ENCODE data around the gene TOM1L2.

Gene TOM1L2

GRCh38 chr17:17835415-17836249 lies 136.6 kb downstream of the TOM1L2 start:
- H3K9me3 ChIP-seq (ENCODE audit: control insufficient read depth, low read length), result no peaks in the 10 kb centered on the region
- H3K36me3 ChIP-seq (ENCODE audit: control insufficient read depth, insufficient read depth, low read length), result no peaks in the 10 kb centered on the region
- no peak for DNase-seq
- H3K27me3 ChIP-seq (replicated peaks; ENCODE audit: control insufficient read depth, insufficient read depth, low read length, poor library complexity, severe bottlenecking), result no peaks in the 10 kb centered on the region
- peak overlapping the region; percentile 77 for H3K4me3 ChIP-seq (ENCODE audit: insufficient read depth, low read depth, low read length, poor library complexity, severe bottlenecking)
- H3K4me1 ChIP-seq (ENCODE audit: control insufficient read depth, insufficient read depth, low read length, poor library complexity, severe bottlenecking), result peaks cover 28% of the 10 kb centered on the region
- peak overlapping the region; percentile 96 for H3K27ac ChIP-seq (ENCODE audit: insufficient read depth, low read length, poor library complexity, severe bottlenecking)

GRCh38 chr17:17834974-17835373 lies 137.2 kb downstream of the TOM1L2 start:
- H3K4me1 ChIP-seq (ENCODE audit: control insufficient read depth, insufficient read depth, low read length, poor library complexity, severe bottlenecking), result peaks cover 28% of the 10 kb centered on the region
- peak overlapping the region; percentile 40 for H3K27ac ChIP-seq (ENCODE audit: insufficient read depth, low read length, poor library complexity, severe bottlenecking)
- no peaks in the 10 kb centered on the region for H3K27me3 ChIP-seq (replicated peaks; ENCODE audit: control insufficient read depth, insufficient read depth, low read length, poor library complexity, severe bottlenecking)
- H3K4me3 ChIP-seq (ENCODE audit: insufficient read depth, low read depth, low read length, poor library complexity, severe bottlenecking), result no peak overlapping the region
- no peak for DNase-seq
- no peaks in the 10 kb centered on the region for H3K36me3 ChIP-seq (ENCODE audit: control insufficient read depth, insufficient read depth, low read length)
- no peaks in the 10 kb centered on the region for H3K9me3 ChIP-seq (ENCODE audit: control insufficient read depth, low read length)

- H3K9me3 ChIP-seq (ENCODE audit: control insufficient read depth, low read length), result no peaks in the 10 kb centered on the region
- DNase-seq, result no peak
- no peaks in the 10 kb centered on the region for H3K27me3 ChIP-seq (replicated peaks; ENCODE audit: control insufficient read depth, insufficient read depth, low read length, poor library complexity, severe bottlenecking)
- H3K36me3 ChIP-seq (ENCODE audit: control insufficient read depth, insufficient read depth, low read length), result no peaks in the 10 kb centered on the region
- no peak overlapping the region for H3K4me3 ChIP-seq (ENCODE audit: insufficient read depth, low read depth, low read length, poor library complexity, severe bottlenecking)
- H3K4me1 ChIP-seq (ENCODE audit: control insufficient read depth, insufficient read depth, low read length, poor library complexity, severe bottlenecking), result peaks cover 22% of the 10 kb centered on the region
- peak overlapping the region; percentile 40 for H3K27ac ChIP-seq (ENCODE audit: insufficient read depth, low read length, poor library complexity, severe bottlenecking)
Measured at GRCh38 chr17:17833658-17834357, 138.4 kb downstream of the TOM1L2 start.

- H3K4me3 ChIP-seq (ENCODE audit: insufficient read depth, low read depth, low read length, poor library complexity, severe bottlenecking), result no peak overlapping the region
- peaks cover 33% of the 10 kb centered on the region for H3K4me1 ChIP-seq (ENCODE audit: control insufficient read depth, insufficient read depth, low read length, poor library complexity, severe bottlenecking)
- no peaks in the 10 kb centered on the region for H3K36me3 ChIP-seq (ENCODE audit: control insufficient read depth, insufficient read depth, low read length)
- H3K27me3 ChIP-seq (replicated peaks; ENCODE audit: control insufficient read depth, insufficient read depth, low read length, poor library complexity, severe bottlenecking), result no peaks in the 10 kb centered on the region
- no peak for DNase-seq
- no peak overlapping the region for H3K27ac ChIP-seq (ENCODE audit: insufficient read depth, low read length, poor library complexity, severe bottlenecking)
- no peaks in the 10 kb centered on the region for H3K9me3 ChIP-seq (ENCODE audit: control insufficient read depth, low read length)
Measured at GRCh38 chr17:17832032-17832363, 140.2 kb downstream of the TOM1L2 start.

GRCh38 chr17:17831208-17832031 lies 140.8 kb downstream of the TOM1L2 start:
- Histone ChIP-seq H3K27me3 (replicated peaks; ENCODE audit: control insufficient read depth, insufficient read depth, low read length, poor library complexity, severe bottlenecking) (no peaks in the 10 kb centered on the region), H3K36me3 (ENCODE audit: control insufficient read depth, insufficient read depth, low read length) (no peaks in the 10 kb centered on the region), H3K4me3 (ENCODE audit: insufficient read depth, low read depth, low read length, poor library complexity, severe bottlenecking) (no peak overlapping the region), H3K27ac (ENCODE audit: insufficient read depth, low read length, poor library complexity, severe bottlenecking) (no peak overlapping the region), H3K9me3 (ENCODE audit: control insufficient read depth, low read length) (no peaks in the 10 kb centered on the region), H3K4me1 (ENCODE audit: control insufficient read depth, insufficient read depth, low read length, poor library complexity, severe bottlenecking) (peaks cover 39% of the 10 kb centered on the region)
- DNase-seq, result no peak

- Histone ChIP-seq H3K27ac (ENCODE audit: insufficient read depth, low read length, poor library complexity, severe bottlenecking) (no peak overlapping the region), H3K4me3 (ENCODE audit: insufficient read depth, low read depth, low read length, poor library complexity, severe bottlenecking) (no peak overlapping the region), H3K4me1 (ENCODE audit: control insufficient read depth, insufficient read depth, low read length, poor library complexity, severe bottlenecking) (peaks cover 43% of the 10 kb centered on the region), H3K27me3 (replicated peaks; ENCODE audit: control insufficient read depth, insufficient read depth, low read length, poor library complexity, severe bottlenecking) (no peaks in the 10 kb centered on the region), H3K36me3 (ENCODE audit: control insufficient read depth, insufficient read depth, low read length) (no peaks in the 10 kb centered on the region), H3K9me3 (ENCODE audit: control insufficient read depth, low read length) (no peaks in the 10 kb centered on the region)
- DNase-seq, result no peak
Measured at GRCh38 chr17:17830740-17831207, 141.4 kb downstream of the TOM1L2 start.

- H3K36me3 ChIP-seq (ENCODE audit: control insufficient read depth, insufficient read depth, low read length), result no peaks in the 10 kb centered on the region
Measured at GRCh38 chr17:17830269-17830567, 142.0 kb downstream of the TOM1L2 start.

GRCh38 chr17:17827826-17828621 lies 144.2 kb downstream of the TOM1L2 start:
- Histone ChIP-seq H3K36me3 (ENCODE audit: control insufficient read depth, insufficient read depth, low read length) (no peaks in the 10 kb centered on the region), H3K27me3 (replicated peaks; ENCODE audit: control insufficient read depth, insufficient read depth, low read length, poor library complexity, severe bottlenecking) (no peaks in the 10 kb centered on the region), H3K9me3 (ENCODE audit: control insufficient read depth, low read length) (no peaks in the 10 kb centered on the region), H3K27ac (ENCODE audit: insufficient read depth, low read length, poor library complexity, severe bottlenecking) (no peak overlapping the region), H3K4me1 (ENCODE audit: control insufficient read depth, insufficient read depth, low read length, poor library complexity, severe bottlenecking) (peaks cover 45% of the 10 kb centered on the region), H3K4me3 (ENCODE audit: insufficient read depth, low read depth, low read length, poor library complexity, severe bottlenecking) (no peak overlapping the region)
- no peak for DNase-seq

More at GRCh38 chr17:17830269-17830567, 142.0 kb downstream of the TOM1L2 start:
- H3K9me3 ChIP-seq (ENCODE audit: control insufficient read depth, low read length), result no peaks in the 10 kb centered on the region
- H3K27me3 ChIP-seq (replicated peaks; ENCODE audit: control insufficient read depth, insufficient read depth, low read length, poor library complexity, severe bottlenecking), result no peaks in the 10 kb centered on the region
- no peak for DNase-seq
- peaks cover 42% of the 10 kb centered on the region for H3K4me1 ChIP-seq (ENCODE audit: control insufficient read depth, insufficient read depth, low read length, poor library complexity, severe bottlenecking)
- no peak overlapping the region for H3K4me3 ChIP-seq (ENCODE audit: insufficient read depth, low read depth, low read length, poor library complexity, severe bottlenecking)
- H3K27ac ChIP-seq (ENCODE audit: insufficient read depth, low read length, poor library complexity, severe bottlenecking), result no peak overlapping the region

GRCh38 chr17:17826942-17827785 lies 145.0 kb downstream of the TOM1L2 start:
- DNase-seq, result no peak
- Histone ChIP-seq H3K9me3 (ENCODE audit: control insufficient read depth, low read length) (no peaks in the 10 kb centered on the region), H3K27ac (ENCODE audit: insufficient read depth, low read length, poor library complexity, severe bottlenecking) (peak overlapping the region; percentile 49), H3K27me3 (replicated peaks; ENCODE audit: control insufficient read depth, insufficient read depth, low read length, poor library complexity, severe bottlenecking) (no peaks in the 10 kb centered on the region), H3K4me3 (ENCODE audit: insufficient read depth, low read depth, low read length, poor library complexity, severe bottlenecking) (no peak overlapping the region), H3K36me3 (ENCODE audit: control insufficient read depth, insufficient read depth, low read length) (no peaks in the 10 kb centered on the region), H3K4me1 (ENCODE audit: control insufficient read depth, insufficient read depth, low read length, poor library complexity, severe bottlenecking) (peaks cover 54% of the 10 kb centered on the region)

Data from effector memory CD4-positive, alpha-beta T cell (primary cell).